ENCODE data around the gene AMOT.

AMOT gene

DNA sequence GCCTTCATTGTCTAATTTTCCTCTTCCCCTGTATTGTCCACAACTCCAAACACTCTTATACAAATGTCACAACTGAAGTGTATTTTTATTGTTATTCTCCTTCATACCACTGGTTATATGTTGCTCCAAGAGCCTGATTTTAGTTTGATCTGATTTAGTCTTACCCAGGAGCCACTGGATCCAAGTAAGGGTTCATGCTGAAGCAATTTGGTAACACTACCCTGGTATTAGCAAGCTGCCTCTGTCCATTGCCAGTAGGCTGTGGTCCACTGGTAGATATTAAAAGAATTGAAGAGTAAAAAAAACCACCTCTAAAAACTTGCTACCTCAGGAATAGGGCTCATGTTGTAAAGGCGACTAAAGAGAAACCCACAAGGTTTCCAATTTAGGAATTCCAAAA lies 41.2 kb downstream of the AMOT start:
- CTCF ChIA-PET: no interaction called here
- H3K27ac ChIP-seq: no peak overlapping the region
- DNase-seq (ENCODE audit: low spot score): no peak
- TF ChIP-seq, protein P1, sequence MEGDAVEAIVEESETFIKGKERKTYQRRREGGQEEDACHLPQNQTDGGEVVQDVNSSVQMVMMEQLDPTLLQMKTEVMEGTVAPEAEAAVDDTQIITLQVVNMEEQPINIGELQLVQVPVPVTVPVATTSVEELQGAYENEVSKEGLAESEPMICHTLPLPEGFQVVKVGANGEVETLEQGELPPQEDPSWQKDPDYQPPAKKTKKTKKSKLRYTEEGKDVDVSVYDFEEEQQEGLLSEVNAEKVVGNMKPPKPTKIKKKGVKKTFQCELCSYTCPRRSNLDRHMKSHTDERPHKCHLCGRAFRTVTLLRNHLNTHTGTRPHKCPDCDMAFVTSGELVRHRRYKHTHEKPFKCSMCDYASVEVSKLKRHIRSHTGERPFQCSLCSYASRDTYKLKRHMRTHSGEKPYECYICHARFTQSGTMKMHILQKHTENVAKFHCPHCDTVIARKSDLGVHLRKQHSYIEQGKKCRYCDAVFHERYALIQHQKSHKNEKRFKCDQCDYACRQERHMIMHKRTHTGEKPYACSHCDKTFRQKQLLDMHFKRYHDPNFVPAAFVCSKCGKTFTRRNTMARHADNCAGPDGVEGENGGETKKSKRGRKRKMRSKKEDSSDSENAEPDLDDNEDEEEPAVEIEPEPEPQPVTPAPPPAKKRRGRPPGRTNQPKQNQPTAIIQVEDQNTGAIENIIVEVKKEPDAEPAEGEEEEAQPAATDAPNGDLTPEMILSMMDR (conservative IDR thresholded peaks at IDR 0.05; ENCODE audit: low read depth): no peak
- POLR2A ChIA-PET (ENCODE audit: low non-redundant PET): no interaction called here

DNA sequence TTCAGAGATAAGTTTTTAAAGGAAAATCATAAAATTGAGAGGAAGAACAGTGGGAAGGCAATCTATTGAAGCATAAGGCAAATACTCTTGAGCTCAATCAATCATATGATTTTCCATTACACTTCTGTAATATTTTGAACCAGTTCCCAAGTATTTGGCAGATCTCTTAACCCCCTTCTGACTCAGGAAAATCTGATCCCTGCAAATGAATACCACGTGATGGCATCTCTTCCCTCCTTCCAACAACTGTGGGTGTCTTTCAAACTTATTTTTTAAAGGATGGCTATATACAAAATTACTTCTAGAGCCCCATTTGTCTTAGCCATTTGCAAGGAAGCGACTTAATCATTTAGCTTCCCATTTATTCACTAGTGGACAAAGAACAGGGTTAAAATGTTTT lies 41.9 kb downstream of the AMOT start:
- DNase-seq (ENCODE audit: low spot score): no peak
- CTCF ChIA-PET: no interaction called here
- TF ChIP-seq, protein P1 (conservative IDR thresholded peaks at IDR 0.05; ENCODE audit: low read depth): no peak
- no peak overlapping the region for H3K27ac ChIP-seq
- POLR2A ChIA-PET (ENCODE audit: low non-redundant PET): no interaction called here

DNA sequence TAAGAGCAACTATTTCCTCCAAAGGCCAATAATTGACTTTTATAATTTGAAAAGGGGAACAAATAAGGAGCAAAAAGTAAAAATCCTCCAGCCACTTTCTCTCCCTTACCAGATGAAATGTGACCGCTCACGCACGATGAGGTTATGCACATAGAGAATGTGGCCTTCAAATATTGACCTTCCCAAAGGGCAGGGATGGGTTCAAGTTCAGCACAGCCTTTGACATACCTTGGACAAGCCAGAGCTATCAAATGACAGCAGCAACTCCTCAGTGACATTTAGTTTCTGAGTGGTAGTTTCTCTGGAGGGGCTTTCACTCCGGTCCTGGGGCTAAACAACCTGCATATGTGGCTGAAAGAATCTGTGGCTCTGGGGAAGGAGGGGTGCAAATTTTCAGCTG lies 50.7 kb downstream of the AMOT start:
- ChIA-PET CTCF (no interaction called here), POLR2A (ENCODE audit: low non-redundant PET) (no interaction called here)

DNA sequence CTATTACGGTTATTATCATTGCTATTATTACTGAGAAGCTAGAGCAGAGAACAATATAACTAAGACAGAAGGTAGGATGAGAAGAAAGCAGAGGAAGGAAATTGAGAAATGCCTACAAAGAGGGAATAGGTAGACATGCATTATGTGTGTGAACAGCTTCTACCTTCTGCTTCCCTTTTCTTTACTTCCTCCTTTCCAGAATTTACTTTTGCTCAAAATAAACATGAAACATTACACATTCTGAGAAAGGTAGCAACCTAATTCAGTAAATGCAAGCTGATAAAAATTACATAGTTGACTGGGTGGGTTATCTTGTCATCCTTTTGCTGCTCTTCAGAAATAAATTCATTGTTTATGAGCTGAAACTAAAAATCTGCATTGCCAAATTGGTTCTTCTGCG lies 54.6 kb downstream of the AMOT start:
- no peak overlapping the region for H3K27ac ChIP-seq
- TF ChIP-seq, protein P1 (conservative IDR thresholded peaks at IDR 0.05; ENCODE audit: low read depth): no peak
- ChIA-PET POLR2A (ENCODE audit: low non-redundant PET) (no interaction called here), CTCF (no interaction called here)
- DNase-seq (ENCODE audit: low spot score): no peak

More for the DNA sequence above, 50.7 kb downstream of the AMOT start:
- H3K27ac ChIP-seq: no peak overlapping the region
- TF ChIP-seq, protein P1 (conservative IDR thresholded peaks at IDR 0.05; ENCODE audit: low read depth): no peak
- no peak for DNase-seq (ENCODE audit: low spot score)

DNA sequence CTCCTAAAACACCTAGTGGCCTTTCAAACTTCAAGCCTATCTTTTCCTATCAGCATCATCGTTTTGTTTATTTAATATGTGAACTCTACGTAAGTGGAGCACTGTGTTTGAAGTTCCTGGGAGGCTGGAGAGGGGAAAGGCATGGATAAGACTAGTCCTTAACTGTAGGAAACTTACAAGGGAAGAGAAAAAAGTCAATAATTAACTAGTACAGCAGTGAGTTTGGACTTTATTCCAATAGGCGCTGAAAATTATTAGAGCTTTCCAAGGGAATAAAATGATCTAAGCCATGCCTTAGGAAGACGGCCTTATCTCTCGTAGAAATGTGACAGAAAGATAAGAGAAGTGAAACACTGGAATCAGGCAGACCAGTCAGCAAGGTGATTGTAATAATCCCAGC lies 55.3 kb downstream of the AMOT start:
- ChIA-PET POLR2A (ENCODE audit: low non-redundant PET) (no interaction called here), CTCF (no interaction called here)
- DNase-seq (ENCODE audit: low spot score): no peak
- H3K27ac ChIP-seq: no peak overlapping the region
- TF ChIP-seq, protein P1 (conservative IDR thresholded peaks at IDR 0.05; ENCODE audit: low read depth): no peak

DNA sequence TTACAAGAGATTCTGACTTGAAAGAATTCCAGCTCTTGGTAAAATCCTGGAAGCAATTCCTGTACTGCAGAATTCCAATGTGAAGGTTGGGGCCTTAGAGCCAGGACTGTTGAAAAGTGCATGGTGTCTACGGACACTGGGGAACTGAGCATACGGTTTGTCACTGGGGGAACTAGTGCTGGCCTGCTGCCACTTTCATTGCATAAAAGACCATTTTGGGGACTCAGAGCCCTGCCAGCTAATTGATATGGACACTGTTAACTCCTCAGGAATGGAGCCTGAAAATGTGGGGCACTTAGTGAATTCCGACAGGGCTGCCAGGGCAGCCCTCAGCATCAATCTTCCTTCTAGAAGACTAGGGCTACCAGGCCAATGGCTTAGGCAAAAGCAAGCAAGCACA lies 55.9 kb downstream of the AMOT start:
- POLR2A ChIA-PET (ENCODE audit: low non-redundant PET): no interaction called here

More for the DNA sequence above, 55.9 kb downstream of the AMOT start:
- H3K27ac ChIP-seq: no peak overlapping the region
- DNase-seq (ENCODE audit: low spot score): no peak
- TF ChIP-seq, protein P1 (conservative IDR thresholded peaks at IDR 0.05; ENCODE audit: low read depth): no peak
- CTCF ChIA-PET: no interaction called here
